H9 (cell line): ENCODE measurements around the gene SDK2. TPM values are rescaled to one million over a fixed set of nuclear protein-coding genes. Genes with fewer than 3 reads are reported as not detected.
A peak's percentile ranks its signal among the peaks of the same experiment; 100 is the strongest.
"Not testable (repeated sequence)": the region's sequence is repeated elsewhere in the genome, so short reads cannot be mapped to it uniquely, and the experiment has no call there.

Experiments
- DNase-seq: peaks from one replicate; pipeline ENCODE4 v3.0.0-alpha.2; 2017
- H2AFZ ChIP-seq: one replicate; pipeline ENCODE4 v1.6.1; 2013; ENCODE audit warnings: mild to moderate bottlenecking, low read length, control low read depth, moderate library complexity
- H2AK5ac ChIP-seq: 2 replicates; pipeline ENCODE4 v1.6.1; 2013; ENCODE audit warnings: low read length, control low read depth, mixed read lengths; ENCODE audit not compliant: insufficient read length
- H2BK120ac ChIP-seq: one replicate; pipeline ENCODE4 v1.6.1; 2013; ENCODE audit warnings: low read depth, mild to moderate bottlenecking, low read length, control low read depth, inconsistent platforms; ENCODE audit not compliant: poor library complexity, severe bottlenecking
- H2BK12ac ChIP-seq: 2 replicates; pipeline ENCODE4 v1.6.1; 2013; ENCODE audit warnings: low read length, control low read depth, mixed read lengths, low read depth; ENCODE audit not compliant: insufficient read length
- H2BK15ac ChIP-seq: 2 replicates; pipeline ENCODE4 v1.6.1; 2013; ENCODE audit warnings: low read depth, low read length, control low read depth
- H2BK20ac ChIP-seq: one replicate; pipeline ENCODE4 v1.6.1; 2013; ENCODE audit warnings: low read depth, mild to moderate bottlenecking, low read length, control low read depth, inconsistent platforms; ENCODE audit not compliant: poor library complexity, severe bottlenecking
- H2BK5ac ChIP-seq: 2 replicates; pipeline ENCODE4 v1.6.1; 2013; ENCODE audit warnings: low read length, control low read depth, mixed read lengths; ENCODE audit not compliant: insufficient read length
- H3K14ac ChIP-seq: 2 replicates; pipeline ENCODE4 v1.6.1; 2013; ENCODE audit warnings: low read length, control low read depth; ENCODE audit not compliant: insufficient read depth
- H3K18ac ChIP-seq: 2 replicates; pipeline ENCODE4 v1.6.1; 2013; ENCODE audit warnings: low read depth, mild to moderate bottlenecking, mixed read lengths, low read length, control low read depth; ENCODE audit not compliant: insufficient read length
- H3K23ac ChIP-seq: 2 replicates; pipeline ENCODE4 v1.6.1; 2013; ENCODE audit warnings: low read length, control low read depth, mixed read lengths, low read depth; ENCODE audit not compliant: insufficient read length
- H3K23me2 ChIP-seq: 2 replicates; pipeline ENCODE4 v1.6.1; 2013; ENCODE audit warnings: low read depth, mild to moderate bottlenecking, mixed read lengths, low read length, control low read depth; ENCODE audit not compliant: insufficient read length, poor library complexity, severe bottlenecking
- H3K27ac ChIP-seq: 2 replicates; pipeline ENCODE4 v1.5.1; 2013; ENCODE audit warnings: low read length, control low read depth, mixed read lengths, low read depth; ENCODE audit not compliant: insufficient read length
- H3K27me3 ChIP-seq: 2 replicates; pipeline ENCODE4 v1.6.1; 2013; ENCODE audit warnings: low read length, control low read depth, inconsistent platforms; ENCODE audit not compliant: insufficient read depth
- H3K4ac ChIP-seq: 2 replicates; pipeline ENCODE4 v1.6.1; 2013; ENCODE audit warnings: low read depth, mild to moderate bottlenecking, control low read depth, inconsistent platforms, low read length, moderate library complexity
- H3K4me1 ChIP-seq: 2 replicates; pipeline ENCODE4 v1.6.1; 2013; ENCODE audit warnings: low read length, control low read depth, inconsistent platforms; ENCODE audit not compliant: insufficient read depth
- H3K4me2 ChIP-seq: 2 replicates; pipeline ENCODE4 v1.6.1; 2013; ENCODE audit warnings: low read length, control low read depth, mixed read lengths; ENCODE audit not compliant: insufficient read length, insufficient read depth
- H3K56ac ChIP-seq: 2 replicates; pipeline ENCODE4 v1.6.1; 2013; ENCODE audit warnings: low read depth, mild to moderate bottlenecking, mixed read lengths, low read length, control low read depth; ENCODE audit not compliant: insufficient read length
- H3K79me1 ChIP-seq: 2 replicates; pipeline ENCODE4 v1.6.1; 2013; ENCODE audit warnings: low read depth, mild to moderate bottlenecking, moderate library complexity, low read length, control low read depth, inconsistent platforms; ENCODE audit not compliant: insufficient read depth, poor library complexity, severe bottlenecking
- H3K79me2 ChIP-seq: 2 replicates; pipeline ENCODE4 v1.6.1; 2013; ENCODE audit warnings: low read length, control low read depth, inconsistent platforms; ENCODE audit not compliant: insufficient read depth
- H3K9ac ChIP-seq: 2 replicates; pipeline ENCODE4 v1.6.1; 2013; ENCODE audit warnings: low read length, control low read depth, mixed read lengths; ENCODE audit not compliant: insufficient read length; ENCODE audit errors: extremely low read depth
- H3K9me3 ChIP-seq: one replicate; pipeline ENCODE4 v1.6.1; 2013; ENCODE audit warnings: low read depth, low read length, inconsistent platforms; ENCODE audit not compliant: control insufficient read depth
- H3T11ph ChIP-seq: one replicate; pipeline ENCODE4 v1.6.1; 2013; ENCODE audit warnings: mild to moderate bottlenecking, low read length, control low read depth, inconsistent platforms
- H4K20me1 ChIP-seq: one replicate; pipeline ENCODE4 v1.6.1; 2013; ENCODE audit not compliant: control insufficient read depth, insufficient read length, insufficient read depth
- H4K5ac ChIP-seq: 2 replicates; pipeline ENCODE4 v1.6.1; 2013; ENCODE audit warnings: low read depth, mild to moderate bottlenecking, mixed read lengths, low read length, control low read depth; ENCODE audit not compliant: insufficient read length
- H4K8ac ChIP-seq: replicated peaks from 2 replicates; pipeline ENCODE4 v1.6.1; 2013; ENCODE audit warnings: low read length, control low read depth, mixed read lengths, low read depth; ENCODE audit not compliant: insufficient read length
- H4K91ac ChIP-seq: 2 replicates; pipeline ENCODE4 v1.6.1; 2013; ENCODE audit warnings: low read depth, mild to moderate bottlenecking, moderate library complexity, mixed read lengths, low read length, control low read depth; ENCODE audit not compliant: insufficient read length
- H3K27ac Mint-ChIP-seq, 3 experiments: 2 replicates in 2 of 3; 3 replicates in 1 of 3; pipeline ENCODE4 v1.8.0; 2020 to 2021; ENCODE audit warnings: mixed read lengths in 3 of 3, mild to moderate bottlenecking in 1 of 3, moderate library complexity in 1 of 3
- H3K27me3 Mint-ChIP-seq: 2 replicates; pipeline ENCODE4 v1.8.0; 2021; ENCODE audit warnings: low read depth, mild to moderate bottlenecking, moderate library complexity, mixed read lengths
- H3K36me3 Mint-ChIP-seq, 3 experiments: 2 replicates in 2 of 3; 3 replicates in 1 of 3; pipeline ENCODE4 v1.8.0; 2020 to 2021; ENCODE audit warnings: low read depth in 3 of 3, mixed read lengths in 3 of 3; ENCODE audit not compliant: insufficient read depth in 1 of 3
- H3K4me1 Mint-ChIP-seq, 2 experiments: 2 replicates each; pipeline ENCODE4 v1.8.0; 2020; ENCODE audit warnings: mixed read lengths in 2 of 2
- H3K4me3 Mint-ChIP-seq, 2 experiments: 2 replicates in 1 of 2; 3 replicates in 1 of 2; pipeline ENCODE4 v1.8.0; 2020 to 2021; ENCODE audit warnings: mild to moderate bottlenecking in 2 of 2, mixed read lengths in 2 of 2, moderate library complexity in 1 of 2
- H3K9me3 Mint-ChIP-seq, 2 experiments: 2 replicates in 1 of 2; 3 replicates in 1 of 2; pipeline ENCODE4 v1.8.0; 2020; ENCODE audit warnings: mild to moderate bottlenecking in 2 of 2, mixed read lengths in 2 of 2, moderate library complexity in 1 of 2
- WGBS: extraction: QIAGEN DNeasy Blood & Tissue Kit; methylation state at CpG from one replicate; pipeline ENCODE4 v1.1.7; 2013; ENCODE audit warnings: missing lambda C conversion rate, low lambda C conversion rate, mixed read lengths; ENCODE audit not compliant: insufficient read length; ENCODE audit errors: extremely low coverage; 5-methylcytosine and 5-hydroxymethylcytosine counted together
- total RNA-seq: library from RNA; stranded (reverse); gene quantifications from 2 replicates; pipeline ENCODE4 v1.2.1, GENCODE V29; 2021
- TF ChIP-seq, protein P1 (sequence below): fragments of 200-600 bp; sonication (generic); conservative IDR thresholded peaks from 3 replicates; pipeline ENCODE4 v1.8.0; 2021; ENCODE audit warnings: antibody characterized with exemption, mild to moderate bottlenecking

The SDK2 gene
- total RNA-seq, 1 experiment from 2014 or later: 9.1 TPM

DNA sequence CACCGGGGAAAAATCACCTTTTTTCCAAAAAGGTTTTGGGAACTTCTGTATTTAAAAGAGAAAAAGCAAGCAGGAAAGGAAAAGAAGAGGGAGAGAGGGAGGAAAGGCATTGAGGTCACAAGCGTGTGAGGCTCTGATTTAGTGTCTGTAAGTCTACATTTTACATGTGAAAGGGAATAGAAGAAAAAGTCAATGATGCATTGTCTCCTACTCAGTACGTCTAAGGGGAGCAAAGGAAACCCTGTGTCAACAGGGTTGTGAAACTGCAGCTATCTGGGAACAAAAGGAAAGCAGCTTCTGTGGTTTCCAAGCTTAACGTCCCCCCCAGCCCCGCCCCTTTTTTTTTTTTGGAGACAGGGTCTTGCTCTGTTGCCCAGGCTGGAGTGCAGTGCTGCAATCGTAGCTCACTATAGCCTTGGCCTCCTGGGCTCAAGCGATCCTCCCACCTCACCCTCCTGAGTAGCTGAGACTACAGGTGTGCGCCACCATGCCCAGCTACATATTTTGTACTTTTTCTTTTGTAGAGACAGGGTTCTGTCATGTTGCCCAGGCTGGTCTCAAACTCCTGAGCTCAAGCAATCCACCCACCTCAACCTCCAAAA, 330.6 kb downstream of the SDK2 start:
- no peak overlapping the region for H3K4ac ChIP-seq
- peak overlapping the region; percentile 3 to 15; a peak in 3 of 5 replicates for H3K4me3 Mint-ChIP-seq
- DNase-seq: no peak

DNA sequence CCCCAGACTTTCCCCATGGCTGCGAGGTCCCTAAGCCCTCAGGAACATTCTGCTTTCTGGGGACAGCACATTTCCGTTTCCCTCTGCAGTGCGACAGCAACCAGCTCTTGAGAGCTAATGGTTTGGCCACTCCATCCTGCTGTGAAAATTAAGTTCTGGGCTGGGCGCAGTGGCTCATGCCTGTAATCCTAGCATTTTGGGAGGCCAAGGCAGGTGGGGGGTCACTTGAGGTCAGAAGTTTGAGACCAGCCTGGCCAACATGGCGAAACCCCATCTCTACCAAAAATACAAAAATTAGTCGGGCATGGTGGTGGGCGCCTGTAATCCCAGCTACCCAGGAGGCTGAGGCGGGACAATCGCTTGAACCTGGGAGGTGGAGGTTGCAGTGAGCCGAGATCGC, 331.4 kb downstream of the SDK2 start:
- not testable (repeated sequence) for H3K27ac ChIP-seq, H3K4ac ChIP-seq, H4K5ac ChIP-seq, H3K9ac ChIP-seq, H2BK12ac ChIP-seq, H3K9me3 Mint-ChIP-seq, H3K14ac ChIP-seq, H3K27me3 ChIP-seq, H4K20me1 ChIP-seq, H3K4me1 ChIP-seq, H2AK5ac ChIP-seq, H3K79me1 ChIP-seq, H2BK5ac ChIP-seq, H3K18ac ChIP-seq, H2BK20ac ChIP-seq, H3K23ac ChIP-seq, H3K79me2 ChIP-seq, H3K56ac ChIP-seq, H3K9me3 ChIP-seq, H3T11ph ChIP-seq, H3K27ac Mint-ChIP-seq, H2AFZ ChIP-seq, H4K91ac ChIP-seq, H4K8ac ChIP-seq, H2BK15ac ChIP-seq, H2BK120ac ChIP-seq, DNase-seq, H3K36me3 Mint-ChIP-seq
- peaks cover 12% of the 10 kb centered on the region for H3K23me2 ChIP-seq
- WGBS: no CpG with 5 or more reads among the region's 11 CpGs
- peak overlapping the region; percentile 88 to 95; a peak in 4 of 5 replicates for H3K4me3 Mint-ChIP-seq
- peaks cover 49 to 52% of the 10 kb centered on the region in 2 experiments for H3K4me1 Mint-ChIP-seq
- H3K4me2 ChIP-seq: peak overlapping the region; percentile 49
- H3K27me3 Mint-ChIP-seq: peaks cover 26% of the 10 kb centered on the region

More for the DNA sequence above, 330.6 kb downstream of the SDK2 start:
- Histone ChIP-seq H2BK120ac (no peak overlapping the region), H3K27me3 (no peaks in the 10 kb centered on the region), H2BK5ac (no peak overlapping the region), H4K8ac (no peak overlapping the region), H3K14ac (no peak overlapping the region), H3K23me2 (peaks cover 12% of the 10 kb centered on the region), H3K23ac (no peak overlapping the region), H3K4me2 (no peak overlapping the region), H2AK5ac (no peak overlapping the region), H2BK20ac (no peak overlapping the region), H3K56ac (no peak overlapping the region), H3K27ac (no peak overlapping the region), H3T11ph (no peak overlapping the region), H2AFZ (no peak overlapping the region), H2BK12ac (no peak overlapping the region), H4K91ac (no peak overlapping the region), H3K4me1 (peaks cover 2% of the 10 kb centered on the region; the same call in 1 of the 2 replicates), H3K9me3 (no peaks in the 10 kb centered on the region), H4K5ac (no peak overlapping the region), H2BK15ac (no peak overlapping the region), H3K18ac (no peak overlapping the region), H3K79me1 (no peaks in the 10 kb centered on the region), H3K79me2 (no peaks in the 10 kb centered on the region), H4K20me1 (no peaks in the 10 kb centered on the region), H3K9ac (no peak overlapping the region)
- Mint-ChIP-seq H3K27me3 (peaks cover 26% of the 10 kb centered on the region), H3K27ac (peak overlapping the region in 2 of 3 experiments; percentile 29 to 93; a peak in 3 of 7 replicates), H3K36me3 (no peaks in the 10 kb centered on the region), H3K4me1 (peaks cover 44 to 45% of the 10 kb centered on the region in 2 experiments), H3K9me3 (peaks cover 0 to 3% of the 10 kb centered on the region in 2 experiments; a peak in 1 of 5 replicates)
- no CpG with 5 or more reads among the region's 8 CpGs for WGBS
- TF ChIP-seq, protein P1, sequence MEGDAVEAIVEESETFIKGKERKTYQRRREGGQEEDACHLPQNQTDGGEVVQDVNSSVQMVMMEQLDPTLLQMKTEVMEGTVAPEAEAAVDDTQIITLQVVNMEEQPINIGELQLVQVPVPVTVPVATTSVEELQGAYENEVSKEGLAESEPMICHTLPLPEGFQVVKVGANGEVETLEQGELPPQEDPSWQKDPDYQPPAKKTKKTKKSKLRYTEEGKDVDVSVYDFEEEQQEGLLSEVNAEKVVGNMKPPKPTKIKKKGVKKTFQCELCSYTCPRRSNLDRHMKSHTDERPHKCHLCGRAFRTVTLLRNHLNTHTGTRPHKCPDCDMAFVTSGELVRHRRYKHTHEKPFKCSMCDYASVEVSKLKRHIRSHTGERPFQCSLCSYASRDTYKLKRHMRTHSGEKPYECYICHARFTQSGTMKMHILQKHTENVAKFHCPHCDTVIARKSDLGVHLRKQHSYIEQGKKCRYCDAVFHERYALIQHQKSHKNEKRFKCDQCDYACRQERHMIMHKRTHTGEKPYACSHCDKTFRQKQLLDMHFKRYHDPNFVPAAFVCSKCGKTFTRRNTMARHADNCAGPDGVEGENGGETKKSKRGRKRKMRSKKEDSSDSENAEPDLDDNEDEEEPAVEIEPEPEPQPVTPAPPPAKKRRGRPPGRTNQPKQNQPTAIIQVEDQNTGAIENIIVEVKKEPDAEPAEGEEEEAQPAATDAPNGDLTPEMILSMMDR: no peak
